Measurements from ENCODE around the gene ADRM1.
A peak's percentile ranks its signal among the peaks of the same experiment; 100 is the strongest.

Gene ADRM1

GRCh38 chr20:62298577-62299249 is 4.1 kb upstream of the ADRM1 start:
- DNase-seq (ENCODE audit: low read depth): no peak

- no peak for DNase-seq (ENCODE audit: low read depth)
These were observed 3.0 kb upstream of the ADRM1 start for GRCh38 chr20:62299666-62300236.

- DNase-seq (ENCODE audit: low read depth): no peak
These were observed 2.5 kb upstream of the ADRM1 start for GRCh38 chr20:62300319-62300718.

- no peak for DNase-seq (ENCODE audit: low read depth)
These were observed 1.6 kb upstream of the ADRM1 start for GRCh38 chr20:62301111-62301668.

GRCh38 chr20:62301773-62302340 is 940 bp upstream of the ADRM1 start:
- DNase-seq (ENCODE audit: low read depth): peak; percentile 60

- no peak for DNase-seq (ENCODE audit: low read depth)
These were observed 204 bp downstream of the ADRM1 start for GRCh38 chr20:62303062-62303339.

GRCh38 chr20:62303340-62304226 is 786 bp downstream of the ADRM1 start:
- DNase-seq (ENCODE audit: low read depth): no peak

- DNase-seq (ENCODE audit: low read depth): no peak
These were observed 1.7 kb downstream of the ADRM1 start for GRCh38 chr20:62304331-62305148.

- no peak for DNase-seq (ENCODE audit: low read depth)
These were observed 2.5 kb downstream of the ADRM1 start for GRCh38 chr20:62305149-62305764.

- no peak for DNase-seq (ENCODE audit: low read depth)
These were observed 3.1 kb downstream of the ADRM1 start for GRCh38 chr20:62305765-62306413.

- no peak for DNase-seq (ENCODE audit: low read depth)
These were observed 3.8 kb downstream of the ADRM1 start for GRCh38 chr20:62306414-62307187.

GRCh38 chr20:62307226-62308101 is 4.7 kb downstream of the ADRM1 start:
- DNase-seq (ENCODE audit: low read depth): no peak

- no peak for DNase-seq (ENCODE audit: low read depth)
These were observed 5.5 kb downstream of the ADRM1 start for GRCh38 chr20:62308102-62308822.

- no peak for DNase-seq (ENCODE audit: low read depth)
These were observed 6.6 kb downstream of the ADRM1 start for GRCh38 chr20:62309198-62309944.

GRCh38 chr20:62309947-62310756 is 7.4 kb downstream of the ADRM1 start:
- DNase-seq (ENCODE audit: low read depth): no peak

- DNase-seq (ENCODE audit: low read depth): no peak
These were observed 7.9 kb downstream of the ADRM1 start for GRCh38 chr20:62310757-62311121.

- no peak for DNase-seq (ENCODE audit: low read depth)
These were observed 8.4 kb downstream of the ADRM1 start for GRCh38 chr20:62311150-62311549.

All from GM04503 (cell line).